Measurements from ENCODE around the gene RFC1. TPM values are rescaled to one million over a fixed set of nuclear protein-coding genes. Genes with fewer than 3 reads are reported as not detected.

The RFC1 gene
- total and polyA plus RNA-seq, 4 donors: 11.0 to 75.3 (median 25.9) TPM

GRCh38 chr4:39323821-39324220, 42.3 kb downstream of the RFC1 start:
- peaks cover 0 to 3% (median 0%) of the 10 kb centered on the region in 5 donors for H3K4me1 ChIP-seq (ENCODE audit: control insufficient read depth in 5 of 5, insufficient read depth in 5 of 5, low read length in 5 of 5)
- no peaks in the 10 kb centered on the region for H3K27me3 ChIP-seq (ENCODE audit: control insufficient read depth in 3 of 3, insufficient read depth in 3 of 3, low read length in 2 of 3)
- WGBS, 2 donors: 94 to 98% methylated on average over 1 of the region's 1 CpG
- ATAC-seq (ENCODE audit: insufficient read depth, low FRiP score): no peak
- H3K9me3 ChIP-seq (ENCODE audit: control insufficient read depth in 4 of 4, insufficient read depth in 3 of 4, low read length in 3 of 4): no peaks in the 10 kb centered on the region
- H3K27ac ChIP-seq (ENCODE audit: low read depth in 1 of 2, low read length in 1 of 2): no peak overlapping the region
- DNase-seq: no peak
- no peak overlapping the region for H3K9ac ChIP-seq (ENCODE audit: insufficient read depth in 1 of 2, low read length in 2 of 2)
- no peak for TF ChIP-seq CTCF (IDR thresholded peaks at IDR 0.05; ENCODE audit: control extremely low read depth, extremely low read depth)
- H3K4me3 ChIP-seq: no peak overlapping the region
- peaks cover 0 to 31% (median 19%) of the 10 kb centered on the region in 4 donors for H3K36me3 ChIP-seq (ENCODE audit: control insufficient read depth in 4 of 4, insufficient read depth in 4 of 4, low read length in 4 of 4)

- no peaks in the 10 kb centered on the region for H3K27me3 ChIP-seq (ENCODE audit: control insufficient read depth in 3 of 3, insufficient read depth in 3 of 3, low read length in 2 of 3)
- no peak overlapping the region for H3K9ac ChIP-seq (ENCODE audit: insufficient read depth in 1 of 2, low read length in 2 of 2)
- TF ChIP-seq CTCF (IDR thresholded peaks at IDR 0.05; ENCODE audit: control extremely low read depth, extremely low read depth): no peak
- H3K9me3 ChIP-seq (ENCODE audit: control insufficient read depth in 4 of 4, insufficient read depth in 3 of 4, low read length in 3 of 4): no peaks in the 10 kb centered on the region
- ATAC-seq (ENCODE audit: insufficient read depth, low FRiP score): no peak
- H3K4me1 ChIP-seq (ENCODE audit: control insufficient read depth in 5 of 5, insufficient read depth in 5 of 5, low read length in 5 of 5): no peaks in the 10 kb centered on the region
- H3K27ac ChIP-seq (ENCODE audit: low read depth in 1 of 2, low read length in 1 of 2): no peak overlapping the region
- H3K4me3 ChIP-seq: no peak overlapping the region
- no peak for DNase-seq
- peaks cover 4 to 29% (median 15%) of the 10 kb centered on the region in 4 donors for H3K36me3 ChIP-seq (ENCODE audit: control insufficient read depth in 4 of 4, insufficient read depth in 4 of 4, low read length in 4 of 4)
These were observed 45.6 kb downstream of the RFC1 start for GRCh38 chr4:39320381-39321115.

- no peak for DNase-seq
- H3K4me1 ChIP-seq (ENCODE audit: control insufficient read depth in 5 of 5, insufficient read depth in 5 of 5, low read length in 5 of 5): no peaks in the 10 kb centered on the region
- H3K27ac ChIP-seq (ENCODE audit: low read depth in 1 of 2, low read length in 1 of 2): no peak overlapping the region
- H3K27me3 ChIP-seq (ENCODE audit: control insufficient read depth in 3 of 3, insufficient read depth in 3 of 3, low read length in 2 of 3): no peaks in the 10 kb centered on the region
- H3K9me3 ChIP-seq (ENCODE audit: control insufficient read depth in 4 of 4, insufficient read depth in 3 of 4, low read length in 3 of 4): no peaks in the 10 kb centered on the region
- no peak for TF ChIP-seq CTCF (IDR thresholded peaks at IDR 0.05; ENCODE audit: control extremely low read depth, extremely low read depth)
- ATAC-seq (ENCODE audit: insufficient read depth, low FRiP score): peak; percentile 27
- no peak overlapping the region for H3K4me3 ChIP-seq
- H3K36me3 ChIP-seq (ENCODE audit: control insufficient read depth in 4 of 4, insufficient read depth in 4 of 4, low read length in 4 of 4): peaks cover 4 to 31% (median 14%) of the 10 kb centered on the region in 4 donors
- no peak overlapping the region for H3K9ac ChIP-seq (ENCODE audit: insufficient read depth in 1 of 2, low read length in 2 of 2)
- 95 to 98% methylated on average over 4 of the region's 4 CpGs for WGBS, 2 donors
These were observed 46.5 kb downstream of the RFC1 start for GRCh38 chr4:39319676-39320075.

Data from lung (tissue), 12 donors.